Fibroblast of pulmonary artery (primary cell): ENCODE measurements around the gene TFPI2.

ENCODE experiments used
- DNase-seq: peaks from one replicate; pipeline ENCODE4 v3.0.0-alpha.2; 2010; ENCODE audit warnings: low read depth
- H3K4me3 ChIP-seq: replicated peaks from 2 replicates; pipeline ENCODE4 v1.5.1; 2011; ENCODE audit warnings: low read depth, mild to moderate bottlenecking, control low read depth, low read length, moderate library complexity
- TF ChIP-seq, protein P1 (sequence below): IDR thresholded peaks from 2 replicates; pipeline ENCODE4 v1.5.1; 2011; ENCODE audit warnings: mild to moderate bottlenecking, control low read depth, low read length, inconsistent platforms; ENCODE audit errors: missing control alignments

TFPI2 gene

GRCh38 chr7:93855797-93856196 is 34.8 kb downstream of the TFPI2 start:
- TF ChIP-seq, protein P1, sequence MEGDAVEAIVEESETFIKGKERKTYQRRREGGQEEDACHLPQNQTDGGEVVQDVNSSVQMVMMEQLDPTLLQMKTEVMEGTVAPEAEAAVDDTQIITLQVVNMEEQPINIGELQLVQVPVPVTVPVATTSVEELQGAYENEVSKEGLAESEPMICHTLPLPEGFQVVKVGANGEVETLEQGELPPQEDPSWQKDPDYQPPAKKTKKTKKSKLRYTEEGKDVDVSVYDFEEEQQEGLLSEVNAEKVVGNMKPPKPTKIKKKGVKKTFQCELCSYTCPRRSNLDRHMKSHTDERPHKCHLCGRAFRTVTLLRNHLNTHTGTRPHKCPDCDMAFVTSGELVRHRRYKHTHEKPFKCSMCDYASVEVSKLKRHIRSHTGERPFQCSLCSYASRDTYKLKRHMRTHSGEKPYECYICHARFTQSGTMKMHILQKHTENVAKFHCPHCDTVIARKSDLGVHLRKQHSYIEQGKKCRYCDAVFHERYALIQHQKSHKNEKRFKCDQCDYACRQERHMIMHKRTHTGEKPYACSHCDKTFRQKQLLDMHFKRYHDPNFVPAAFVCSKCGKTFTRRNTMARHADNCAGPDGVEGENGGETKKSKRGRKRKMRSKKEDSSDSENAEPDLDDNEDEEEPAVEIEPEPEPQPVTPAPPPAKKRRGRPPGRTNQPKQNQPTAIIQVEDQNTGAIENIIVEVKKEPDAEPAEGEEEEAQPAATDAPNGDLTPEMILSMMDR = no peak
- no peak for DNase-seq
- no peak overlapping the region for H3K4me3 ChIP-seq

- H3K4me3 ChIP-seq = no peak overlapping the region
- TF ChIP-seq, protein P1 = no peak
- no peak for DNase-seq
Measured at GRCh38 chr7:93854480-93854879, 36.1 kb downstream of the TFPI2 start.

DNA sequence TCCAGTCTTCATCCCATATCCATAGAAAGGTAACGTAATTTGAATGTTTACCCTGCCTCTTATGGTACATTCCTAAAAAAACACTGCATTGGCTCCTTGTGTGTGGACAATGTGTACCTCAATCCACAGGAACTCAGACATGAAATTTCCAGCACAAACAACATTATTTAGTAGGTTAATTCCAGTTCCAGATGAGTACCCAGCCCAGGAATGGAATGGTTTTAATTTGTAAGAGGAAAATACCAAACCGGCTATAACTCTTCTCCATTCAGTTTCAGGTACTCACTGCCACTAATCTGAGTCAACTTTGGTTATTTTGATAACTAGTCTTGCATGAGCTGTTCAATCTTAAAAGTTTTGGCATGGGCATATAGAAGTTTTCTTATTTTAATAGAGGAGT is 39.0 kb downstream of the TFPI2 start:
- TF ChIP-seq, protein P1 = no peak
- no peak overlapping the region for H3K4me3 ChIP-seq
- DNase-seq = no peak

GRCh38 chr7:93843260-93843659 is 47.3 kb downstream of the TFPI2 start:
- DNase-seq = no peak
- TF ChIP-seq, protein P1 = no peak
- H3K4me3 ChIP-seq = no peak overlapping the region

- TF ChIP-seq, protein P1 = no peak
- no peak overlapping the region for H3K4me3 ChIP-seq
- DNase-seq = no peak
Measured at GRCh38 chr7:93838966-93839365, 51.6 kb downstream of the TFPI2 start.

- TF ChIP-seq, protein P1 = no peak
- H3K4me3 ChIP-seq = no peak overlapping the region
- no peak for DNase-seq
Measured at GRCh38 chr7:93837245-93837644, 53.3 kb downstream of the TFPI2 start.

DNA sequence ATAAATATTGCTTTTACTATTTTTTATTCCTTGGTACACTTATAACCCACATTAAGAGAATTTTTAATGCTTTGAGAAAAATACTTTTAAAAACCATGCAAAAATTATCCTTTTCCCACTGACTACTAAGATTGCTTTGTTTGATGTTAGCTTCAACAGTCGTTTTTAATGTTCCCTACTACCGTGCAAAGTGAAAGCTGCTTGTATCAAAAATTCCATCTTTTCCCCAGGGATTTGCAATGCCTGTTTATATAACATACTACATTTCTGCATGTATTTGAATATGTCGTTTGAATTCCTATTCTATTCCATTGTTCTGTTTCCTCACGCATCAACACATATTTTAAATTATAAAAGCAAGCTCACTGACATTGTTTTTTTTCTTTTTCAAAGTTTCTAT is 54.4 kb downstream of the TFPI2 start:
- TF ChIP-seq, protein P1 = no peak
- DNase-seq = peak; percentile 51
- no peak overlapping the region for H3K4me3 ChIP-seq
